Measurements from ENCODE around the gene FRYL. TPM values are rescaled to one million over a fixed set of nuclear protein-coding genes. Genes with fewer than 3 reads are reported as not detected.

FRYL gene
- total and polyA plus RNA-seq, 9 donors, result 14.9 to 38.3 (median 20.3) TPM

DNA sequence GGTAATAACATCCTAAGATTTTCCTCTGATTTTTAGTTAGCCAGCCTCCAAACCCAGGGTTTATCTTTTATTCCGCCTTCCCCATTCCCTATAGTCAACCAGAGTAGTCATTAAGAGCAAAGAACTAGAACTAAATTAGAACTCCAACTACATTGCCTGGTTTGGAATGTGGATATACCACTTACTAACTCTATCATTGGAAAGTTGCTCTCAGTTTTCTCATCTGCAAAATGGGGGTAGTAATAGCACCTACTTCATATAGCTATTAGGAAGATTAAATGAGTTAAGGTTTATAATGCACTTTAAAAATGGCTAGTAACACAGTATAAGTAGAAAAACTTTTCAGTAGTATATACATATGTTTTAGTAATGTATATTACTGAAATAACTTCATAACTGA lies 226.4 kb downstream of the FRYL start:
- no peak overlapping the region for H3K4me3 ChIP-seq (ENCODE audit: low read length)
- no peak overlapping the region for H3K27ac ChIP-seq (ENCODE audit: low read length)
- H3K36me3 ChIP-seq (ENCODE audit: control insufficient read depth, insufficient read depth, low read length), result peaks cover 46% of the 10 kb centered on the region
- no CpG with 5 or more reads among the region's 1 CpG for WGBS (ENCODE audit: insufficient coverage)
- no peaks in the 10 kb centered on the region for H3K9me3 ChIP-seq (replicated peaks; ENCODE audit: control insufficient read depth, low read depth, low read length)
- no peaks in the 10 kb centered on the region for H3K27me3 ChIP-seq (ENCODE audit: control insufficient read depth, insufficient read depth, low read length)
- DNase-seq, result no peak
- no peaks in the 10 kb centered on the region for H3K4me1 ChIP-seq (ENCODE audit: control insufficient read depth, insufficient read depth, low read length)

DNA sequence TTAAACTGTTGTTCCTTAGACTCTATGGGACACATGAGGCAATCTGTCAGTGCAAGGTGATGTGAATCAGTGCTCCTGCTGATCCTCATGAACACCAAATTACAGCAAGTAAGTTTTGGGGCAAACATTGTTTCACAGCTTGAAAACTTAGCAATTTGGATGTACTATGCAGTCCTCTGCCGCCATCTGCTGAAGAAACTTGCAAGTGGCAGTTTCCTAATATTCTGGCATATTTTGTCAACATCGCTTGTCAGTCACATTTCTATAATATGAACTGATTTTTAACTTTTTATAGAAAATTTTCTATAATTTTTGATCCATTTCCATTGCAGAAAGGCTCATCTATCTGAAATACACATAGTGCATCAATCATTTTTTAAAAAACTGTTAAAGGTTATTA lies 233.7 kb downstream of the FRYL start:
- no CpG with 5 or more reads among the region's 2 CpGs for WGBS (ENCODE audit: insufficient coverage)
- H3K36me3 ChIP-seq (ENCODE audit: control insufficient read depth, insufficient read depth, low read length), result peaks cover 41% of the 10 kb centered on the region
- H3K9me3 ChIP-seq (replicated peaks; ENCODE audit: control insufficient read depth, low read depth, low read length), result no peaks in the 10 kb centered on the region
- no peak overlapping the region for H3K27ac ChIP-seq (ENCODE audit: low read length)
- H3K27me3 ChIP-seq (ENCODE audit: control insufficient read depth, insufficient read depth, low read length), result no peaks in the 10 kb centered on the region
- H3K4me3 ChIP-seq (ENCODE audit: low read length), result no peak overlapping the region
- peak; percentile 45 for DNase-seq
- no peaks in the 10 kb centered on the region for H3K4me1 ChIP-seq (ENCODE audit: control insufficient read depth, insufficient read depth, low read length)

DNA sequence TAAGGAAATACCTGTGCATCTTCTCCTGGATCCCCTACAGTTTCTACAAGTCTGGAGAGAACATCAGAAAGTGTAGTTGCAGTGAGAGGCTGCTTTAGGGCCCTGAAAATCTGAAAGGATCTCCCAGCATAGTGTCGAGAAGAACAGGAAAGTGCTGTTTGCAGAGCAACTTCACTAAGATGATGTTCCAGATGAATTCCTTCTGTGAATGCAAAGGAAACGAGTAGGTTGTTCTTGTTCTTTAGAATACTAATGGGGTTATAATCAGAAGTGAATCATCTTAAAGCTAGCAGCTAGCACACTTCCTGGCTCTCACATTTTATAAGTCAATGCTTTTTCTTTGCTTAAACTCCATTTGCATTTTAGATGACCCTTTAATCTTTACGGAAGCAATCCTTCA lies 236.3 kb downstream of the FRYL start:
- WGBS (ENCODE audit: insufficient coverage), result 100% methylated on average over 1 of the region's 3 CpGs
- no peak for DNase-seq
- H3K4me1 ChIP-seq (ENCODE audit: control insufficient read depth, insufficient read depth, low read length), result no peaks in the 10 kb centered on the region
- H3K4me3 ChIP-seq (ENCODE audit: low read length), result no peak overlapping the region
- no peak overlapping the region for H3K27ac ChIP-seq (ENCODE audit: low read length)
- no peaks in the 10 kb centered on the region for H3K27me3 ChIP-seq (ENCODE audit: control insufficient read depth, insufficient read depth, low read length)
- peaks cover 33% of the 10 kb centered on the region for H3K36me3 ChIP-seq (ENCODE audit: control insufficient read depth, insufficient read depth, low read length)
- H3K9me3 ChIP-seq (replicated peaks; ENCODE audit: control insufficient read depth, low read depth, low read length), result no peaks in the 10 kb centered on the region

DNA sequence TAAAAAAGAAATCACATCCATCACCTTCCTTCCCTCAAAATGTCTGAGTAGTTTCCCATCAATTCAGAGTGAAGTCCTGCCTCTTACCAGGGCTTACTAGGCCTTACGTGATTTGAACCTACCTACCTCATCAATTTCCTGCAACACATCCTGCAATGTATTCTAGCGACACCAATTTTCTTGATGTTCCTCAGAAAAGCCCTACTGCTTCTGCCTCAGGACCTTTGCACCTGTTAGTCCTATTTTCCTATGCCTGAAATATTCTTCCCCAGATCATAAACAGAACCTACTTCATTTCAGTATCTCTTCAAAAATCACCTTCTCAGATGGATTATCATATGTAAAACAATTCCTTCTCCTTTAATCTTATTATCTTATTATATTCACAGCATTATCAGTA lies 237.2 kb downstream of the FRYL start:
- H3K4me1 ChIP-seq (ENCODE audit: control insufficient read depth, insufficient read depth, low read length), result no peaks in the 10 kb centered on the region
- WGBS (ENCODE audit: insufficient coverage), result 100% methylated on average over 2 of the region's 2 CpGs
- no peak overlapping the region for H3K27ac ChIP-seq (ENCODE audit: low read length)
- no peak for DNase-seq
- H3K27me3 ChIP-seq (ENCODE audit: control insufficient read depth, insufficient read depth, low read length), result no peaks in the 10 kb centered on the region
- H3K9me3 ChIP-seq (replicated peaks; ENCODE audit: control insufficient read depth, low read depth, low read length), result no peaks in the 10 kb centered on the region
- no peak overlapping the region for H3K4me3 ChIP-seq (ENCODE audit: low read length)
- peaks cover 32% of the 10 kb centered on the region for H3K36me3 ChIP-seq (ENCODE audit: control insufficient read depth, insufficient read depth, low read length)

- no CpG with 5 or more reads among the region's 3 CpGs for WGBS (ENCODE audit: insufficient coverage)
- Histone ChIP-seq H3K27ac (ENCODE audit: low read length) (no peak overlapping the region), H3K4me3 (ENCODE audit: low read length) (no peak overlapping the region), H3K36me3 (ENCODE audit: control insufficient read depth, insufficient read depth, low read length) (peaks cover 28% of the 10 kb centered on the region), H3K9me3 (replicated peaks; ENCODE audit: control insufficient read depth, low read depth, low read length) (no peaks in the 10 kb centered on the region), H3K4me1 (ENCODE audit: control insufficient read depth, insufficient read depth, low read length) (no peaks in the 10 kb centered on the region), H3K27me3 (ENCODE audit: control insufficient read depth, insufficient read depth, low read length) (no peaks in the 10 kb centered on the region)
- no peak for DNase-seq
Measured at GRCh38 chr4:48539597-48539996, 240.5 kb downstream of the FRYL start.

GRCh38 chr4:48538358-48538757 lies 241.7 kb downstream of the FRYL start:
- H3K4me3 ChIP-seq (ENCODE audit: low read length), result no peak overlapping the region
- H3K27me3 ChIP-seq (ENCODE audit: control insufficient read depth, insufficient read depth, low read length), result no peaks in the 10 kb centered on the region
- no peaks in the 10 kb centered on the region for H3K4me1 ChIP-seq (ENCODE audit: control insufficient read depth, insufficient read depth, low read length)
- H3K27ac ChIP-seq (ENCODE audit: low read length), result no peak overlapping the region
- H3K36me3 ChIP-seq (ENCODE audit: control insufficient read depth, insufficient read depth, low read length), result peaks cover 21% of the 10 kb centered on the region
- no peak for DNase-seq
- no peaks in the 10 kb centered on the region for H3K9me3 ChIP-seq (replicated peaks; ENCODE audit: control insufficient read depth, low read depth, low read length)

- no CpG with 5 or more reads among the region's 1 CpG for WGBS (ENCODE audit: insufficient coverage)
Measured at GRCh38 chr4:48526406-48526805, 253.7 kb downstream of the FRYL start.

GRCh38 chr4:48518143-48518542 lies 261.9 kb downstream of the FRYL start:
- 97% methylated on average over 2 of the region's 3 CpGs for WGBS (ENCODE audit: insufficient coverage)
- Histone ChIP-seq H3K36me3 (ENCODE audit: control insufficient read depth, insufficient read depth, low read length) (peaks cover 48% of the 10 kb centered on the region), H3K4me1 (ENCODE audit: control insufficient read depth, insufficient read depth, low read length) (no peaks in the 10 kb centered on the region), H3K27ac (ENCODE audit: low read length) (no peak overlapping the region), H3K9me3 (replicated peaks; ENCODE audit: control insufficient read depth, low read depth, low read length) (no peaks in the 10 kb centered on the region), H3K4me3 (ENCODE audit: low read length) (no peak overlapping the region), H3K27me3 (ENCODE audit: control insufficient read depth, insufficient read depth, low read length) (no peaks in the 10 kb centered on the region)
- no peak for DNase-seq

More at GRCh38 chr4:48526406-48526805, 253.7 kb downstream of the FRYL start:
- Histone ChIP-seq H3K4me3 (ENCODE audit: low read length) (no peak overlapping the region), H3K36me3 (ENCODE audit: control insufficient read depth, insufficient read depth, low read length) (peaks cover 44% of the 10 kb centered on the region), H3K27ac (ENCODE audit: low read length) (no peak overlapping the region), H3K4me1 (ENCODE audit: control insufficient read depth, insufficient read depth, low read length) (no peaks in the 10 kb centered on the region), H3K27me3 (ENCODE audit: control insufficient read depth, insufficient read depth, low read length) (no peaks in the 10 kb centered on the region), H3K9me3 (replicated peaks; ENCODE audit: control insufficient read depth, low read depth, low read length) (no peaks in the 10 kb centered on the region)
- no peak for DNase-seq

DNA sequence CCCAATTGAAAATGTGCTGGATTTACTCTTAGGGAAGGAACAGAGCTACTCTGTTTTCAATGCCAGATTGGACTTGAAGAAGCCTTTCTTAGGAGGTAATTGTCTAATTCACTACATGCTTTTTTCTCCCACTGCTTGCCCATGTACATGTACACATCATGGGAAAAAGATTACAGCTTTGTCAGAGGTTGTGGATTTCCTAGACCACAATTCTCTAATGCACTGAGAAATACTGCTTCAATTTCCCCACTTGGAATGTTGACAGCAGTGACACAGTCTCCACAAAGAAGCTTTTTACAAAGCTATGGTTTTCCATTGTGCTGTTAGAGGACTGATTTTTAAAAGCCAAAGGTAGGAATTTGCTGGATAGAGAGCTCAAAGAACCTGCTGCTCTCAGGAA lies 270.5 kb downstream of the FRYL start:
- Histone ChIP-seq H3K27ac (ENCODE audit: low read length) (no peak overlapping the region), H3K27me3 (ENCODE audit: control insufficient read depth, insufficient read depth, low read length) (no peaks in the 10 kb centered on the region), H3K9me3 (replicated peaks; ENCODE audit: control insufficient read depth, low read depth, low read length) (no peaks in the 10 kb centered on the region), H3K36me3 (ENCODE audit: control insufficient read depth, insufficient read depth, low read length) (peaks cover 35% of the 10 kb centered on the region), H3K4me1 (ENCODE audit: control insufficient read depth, insufficient read depth, low read length) (no peaks in the 10 kb centered on the region), H3K4me3 (ENCODE audit: low read length) (no peak overlapping the region)
- DNase-seq, result no peak

DNA sequence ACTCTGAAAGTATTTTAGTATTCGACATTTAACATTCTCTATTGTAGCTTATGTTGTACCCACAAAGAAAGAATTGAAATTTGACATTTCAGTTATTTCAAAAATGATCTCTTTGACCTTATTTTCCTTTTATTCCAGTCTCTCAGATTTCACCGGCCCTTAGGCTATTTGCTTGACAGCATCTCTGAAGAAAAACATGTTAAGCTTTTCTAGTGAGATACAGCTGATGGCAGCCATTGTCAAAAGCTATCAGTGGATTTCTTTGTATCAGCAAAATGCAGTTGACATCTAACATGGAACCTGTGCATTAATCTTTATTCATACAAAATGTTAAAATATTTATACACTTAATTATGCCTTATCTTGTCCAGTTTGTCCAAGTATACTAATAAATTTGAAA lies 273.4 kb downstream of the FRYL start:
- Histone ChIP-seq H3K9me3 (replicated peaks; ENCODE audit: control insufficient read depth, low read depth, low read length) (no peaks in the 10 kb centered on the region), H3K27ac (ENCODE audit: low read length) (no peak overlapping the region), H3K4me1 (ENCODE audit: control insufficient read depth, insufficient read depth, low read length) (no peaks in the 10 kb centered on the region), H3K27me3 (ENCODE audit: control insufficient read depth, insufficient read depth, low read length) (no peaks in the 10 kb centered on the region), H3K36me3 (ENCODE audit: control insufficient read depth, insufficient read depth, low read length) (peaks cover 26% of the 10 kb centered on the region), H3K4me3 (ENCODE audit: low read length) (no peak overlapping the region)
- no CpG with 5 or more reads among the region's 2 CpGs for WGBS (ENCODE audit: insufficient coverage)
- no peak for DNase-seq

DNA sequence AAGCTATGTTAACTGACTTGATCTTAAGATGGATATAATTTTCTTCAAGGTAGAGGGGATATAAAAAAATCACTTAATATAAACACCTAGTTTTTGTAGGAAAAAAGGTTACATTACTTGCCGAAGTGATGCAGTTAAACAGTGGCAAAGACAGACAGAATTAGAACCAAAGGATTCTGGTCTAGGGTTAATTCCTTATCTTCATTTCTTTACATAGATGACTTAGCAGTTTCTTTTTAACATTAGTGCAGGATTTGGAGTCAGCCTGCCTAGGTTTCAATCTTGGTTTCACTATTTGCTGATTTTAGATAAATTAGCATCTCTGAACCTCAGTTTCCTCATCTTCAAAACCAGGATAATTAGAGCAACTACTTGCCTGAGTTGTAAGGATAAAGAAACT lies 275.7 kb downstream of the FRYL start:
- Histone ChIP-seq H3K9me3 (replicated peaks; ENCODE audit: control insufficient read depth, low read depth, low read length) (no peaks in the 10 kb centered on the region), H3K27me3 (ENCODE audit: control insufficient read depth, insufficient read depth, low read length) (no peaks in the 10 kb centered on the region), H3K36me3 (ENCODE audit: control insufficient read depth, insufficient read depth, low read length) (peaks cover 19% of the 10 kb centered on the region), H3K27ac (ENCODE audit: low read length) (no peak overlapping the region), H3K4me3 (ENCODE audit: low read length) (no peak overlapping the region), H3K4me1 (ENCODE audit: control insufficient read depth, insufficient read depth, low read length) (no peaks in the 10 kb centered on the region)
- whole genome bisulfite sequencing (ENCODE audit: insufficient coverage), result no CpG with 5 or more reads among the region's 1 CpG
- DNase-seq, result no peak
